A549 (cell line): ENCODE data around the gene SBF1.

Experiments used
- CTCF ChIP-seq: fragments of >200 bp; sonication (Bioruptor Twin); formaldehyde crosslinking; IDR thresholded peaks from 3 replicates; pipeline ENCODE4 v1.5.1; 2016
- ESRRA ChIP-seq: fragments of 150-350 bp; IDR thresholded peaks from 2 replicates; pipeline ENCODE4 v1.6.1; 2014; ENCODE audit warnings: mild to moderate bottlenecking, low read length, borderline replicate concordance
- RCOR1 ChIP-seq: fragments of 150-350 bp; IDR thresholded peaks from 2 replicates; pipeline ENCODE4 v1.6.1; 2014; ENCODE audit warnings: antibody characterized with exemption, low read length, low read depth
- REST ChIP-seq: fragments of 200-600 bp; sonication (generic); IDR thresholded peaks from 2 replicates; pipeline ENCODE4 v1.6.1; 2016; ENCODE audit warnings: antibody characterized with exemption, mild to moderate bottlenecking, moderate library complexity
- RFX5 ChIP-seq: fragments of 450-650 bp; IDR thresholded peaks from 2 replicates; pipeline ENCODE4 v1.7.1; 2014; ENCODE audit warnings: antibody characterized with exemption, mild to moderate bottlenecking, moderate library complexity
- RNF2 ChIP-seq: fragments of 200-600 bp; sonication (generic); IDR thresholded peaks from 2 replicates; pipeline ENCODE4 v1.6.1; 2016; ENCODE audit warnings: low read depth, mild to moderate bottlenecking, antibody characterized with exemption, moderate library complexity, borderline replicate concordance
- SREBF2 ChIP-seq: fragments of 450-650 bp; IDR thresholded peaks from 2 replicates; pipeline ENCODE4 v1.6.1; 2014; ENCODE audit warnings: mild to moderate bottlenecking, moderate library complexity
- TF ChIP-seq, protein P1 (sequence below): IDR thresholded peaks from 2 replicates; pipeline ENCODE4 v1.6.1; 2012

DNA sequence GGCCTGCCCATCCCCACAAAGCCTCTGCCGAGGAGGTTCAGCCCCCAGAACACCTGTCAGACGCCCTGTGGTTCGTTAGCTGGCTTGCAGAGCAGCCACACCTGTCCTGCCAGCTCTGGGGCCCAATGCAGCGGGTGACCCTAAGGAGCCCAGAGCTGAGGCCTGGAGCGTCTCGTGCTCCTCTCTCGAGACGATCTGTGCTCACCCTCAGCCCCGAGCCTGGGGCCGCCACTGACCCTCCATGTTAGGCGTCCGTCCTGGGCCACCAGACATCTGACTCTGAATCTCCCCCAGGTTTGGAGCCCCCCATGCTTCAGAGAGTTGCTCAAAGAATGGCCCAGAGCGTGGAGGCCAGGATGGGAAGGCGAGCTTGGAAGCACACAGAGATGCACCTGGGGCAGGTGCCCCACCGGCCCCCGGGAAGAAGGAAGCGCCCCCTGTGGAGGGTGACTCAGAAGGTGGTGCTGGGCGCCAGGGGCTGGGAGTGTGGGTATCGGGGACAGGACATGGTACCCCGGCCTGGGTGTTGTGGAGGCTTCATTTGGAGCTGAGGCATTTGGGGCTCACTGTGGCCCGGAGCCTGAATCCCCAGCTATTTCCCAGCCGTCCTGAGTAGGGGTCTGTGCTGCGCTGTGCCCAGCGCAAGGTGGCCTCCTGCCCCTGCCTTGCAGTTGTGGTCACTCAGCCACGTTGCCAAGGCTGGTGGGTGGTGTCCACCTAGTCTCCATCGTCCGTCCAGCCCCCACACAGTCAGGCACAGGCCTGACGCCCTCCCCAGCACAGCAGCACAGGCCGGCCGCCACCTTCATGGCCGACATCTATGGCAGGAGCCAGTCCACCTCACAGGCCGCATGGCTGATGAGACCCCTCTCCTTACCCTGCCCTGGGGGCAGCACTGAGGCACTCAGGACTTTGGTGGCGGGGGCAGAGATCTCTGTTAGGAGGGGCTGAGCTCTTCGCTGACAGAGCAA is 36.2 kb downstream of the SBF1 start:
- TF ChIP-seq CTCF (no peak), REST (no peak), RFX5 (no peak), RNF2 (no peak), SREBF2 (no peak), ESRRA (no peak), RCOR1 (no peak)
- TF ChIP-seq, protein P1, sequence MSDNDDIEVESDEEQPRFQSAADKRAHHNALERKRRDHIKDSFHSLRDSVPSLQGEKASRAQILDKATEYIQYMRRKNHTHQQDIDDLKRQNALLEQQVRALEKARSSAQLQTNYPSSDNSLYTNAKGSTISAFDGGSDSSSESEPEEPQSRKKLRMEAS = no peak
